ENCODE measurements around the gene LCN10. TPM values are rescaled to one million over a fixed set of nuclear protein-coding genes. Genes with fewer than 3 reads are reported as not detected.
A peak's percentile ranks its signal among the peaks of the same experiment; 100 is the strongest.
"Not testable (repeated sequence)": the region's sequence is repeated elsewhere in the genome, so short reads cannot be mapped to it uniquely, and the experiment has no call there.

Gene LCN10
- total RNA-seq, 1 donor from 2014 or later = not detected

GRCh38 chr9:136704741-136705140 is 38.0 kb downstream of the LCN10 start:
- not testable (repeated sequence) for DNase-seq (ENCODE audit: low read depth)

- no peak for DNase-seq (ENCODE audit: low read depth)
Observed at GRCh38 chr9:136703276-136703860, 39.4 kb downstream of the LCN10 start.

- no peak for DNase-seq (ENCODE audit: low read depth)
Observed at GRCh38 chr9:136701668-136702053, 41.1 kb downstream of the LCN10 start.

- peak; percentile 77 for DNase-seq (ENCODE audit: low read depth)
Observed at GRCh38 chr9:136700959-136701667, 41.6 kb downstream of the LCN10 start.

- DNase-seq (ENCODE audit: low read depth) = no peak
Observed at GRCh38 chr9:136700304-136700703, 42.4 kb downstream of the LCN10 start.

GRCh38 chr9:136698635-136699246 is 44.0 kb downstream of the LCN10 start:
- DNase-seq (ENCODE audit: low read depth) = no peak

- DNase-seq (ENCODE audit: low read depth) = no peak
Observed at GRCh38 chr9:136697821-136698526, 44.8 kb downstream of the LCN10 start.

GRCh38 chr9:136697146-136697820 is 45.5 kb downstream of the LCN10 start:
- no peak for DNase-seq (ENCODE audit: low read depth)

GRCh38 chr9:136696502-136696901 is 46.2 kb downstream of the LCN10 start:
- DNase-seq (ENCODE audit: low read depth) = no peak

- DNase-seq (ENCODE audit: low read depth) = peak; percentile 90
Observed at GRCh38 chr9:136695955-136696354, 46.8 kb downstream of the LCN10 start.

- peak; percentile 96 for DNase-seq (ENCODE audit: low read depth)
Observed at GRCh38 chr9:136695435-136695895, 47.3 kb downstream of the LCN10 start.

- no peak for DNase-seq (ENCODE audit: low read depth)
Observed at GRCh38 chr9:136694872-136695247, 47.9 kb downstream of the LCN10 start.

GRCh38 chr9:136694163-136694871 is 48.4 kb downstream of the LCN10 start:
- DNase-seq (ENCODE audit: low read depth) = peak; percentile 70

GRCh38 chr9:136693490-136694162 is 49.1 kb downstream of the LCN10 start:
- peak; percentile 55 for DNase-seq (ENCODE audit: low read depth)

GRCh38 chr9:136693135-136693489 is 49.6 kb downstream of the LCN10 start:
- no peak for DNase-seq (ENCODE audit: low read depth)

GRCh38 chr9:136692185-136693134 is 50.3 kb downstream of the LCN10 start:
- DNase-seq (ENCODE audit: low read depth) = no peak

GRCh38 chr9:136691316-136692184 is 51.2 kb downstream of the LCN10 start:
- DNase-seq (ENCODE audit: low read depth) = no peak

GRCh38 chr9:136690806-136691261 is 51.9 kb downstream of the LCN10 start:
- peak; percentile 83 for DNase-seq (ENCODE audit: low read depth)

Measured in myocyte (in vitro differentiated cells).